K562 (cell line): ENCODE measurements around the gene MMP23B. TPM values are rescaled to one million over a fixed set of nuclear protein-coding genes. Genes with fewer than 3 reads are reported as not detected.

Source experiments
- CREB3L1 ChIP-seq: fragments of 450-650 bp; IDR thresholded peaks from 2 replicates; pipeline ENCODE4 v1.6.1; 2014; ENCODE audit warnings: low read depth, mild to moderate bottlenecking, moderate library complexity, borderline replicate concordance
- CUX1 ChIP-seq: fragments of 200-800 bp; sonication (Bioruptor generic); IDR thresholded peaks from 2 replicates; pipeline ENCODE4 v1.6.1; 2016; ENCODE audit warnings: missing genetic modification characterization, missing compliant biosample characterization
- KAT7 ChIP-seq: sonication (generic); formaldehyde crosslinking; IDR thresholded peaks from 2 replicates; pipeline ENCODE4 v1.8.0; 2022; ENCODE audit warnings: missing genetic modification reagents, mild to moderate bottlenecking, borderline replicate concordance
- MGA ChIP-seq: fragments of 450-650 bp; IDR thresholded peaks from 2 replicates; pipeline ENCODE4 v1.6.1; 2016; ENCODE audit warnings: mild to moderate bottlenecking, moderate library complexity
- MTA1 ChIP-seq: fragments of 450-650 bp; IDR thresholded peaks from 2 replicates; pipeline ENCODE4 v1.6.1; 2017; ENCODE audit warnings: borderline replicate concordance
- SMARCB1 ChIP-seq: IDR thresholded peaks from 2 replicates; pipeline ENCODE4 v1.6.1; 2011; ENCODE audit warnings: improper control_type of control experiment, low read depth; ENCODE audit not compliant: insufficient read length
- SRSF1 ChIP-seq: fragments of 200-400 bp; formaldehyde crosslinking; IDR thresholded peaks from 2 replicates; pipeline ENCODE4 v1.6.1; 2017; ENCODE audit warnings: mild to moderate bottlenecking, low read depth, low read length, moderate library complexity
- polyA plus RNA-seq, 8 experiments: library from polyadenylated mRNA; depleted of rRNA in 4 of 8; stranded (reverse) in 5 of 8; unstranded in 3 of 8; fragments of >200 nt; fragmentation: Nextera tagmentation in 2 of 8; fragmentation: Illumina TruSeq in 1 of 8; extraction: Ambion mirVana in 2 of 8; extraction: Trizol in 1 of 8; gene quantifications; 2 replicates each; pipeline versions ENCODE4 v1.2.1 to v1.2.3, GENCODE V29; 2011 to 2014; ENCODE audit warnings: inconsistent platforms in 1 of 8, missing spikeins in 1 of 8
- total RNA-seq, 7 experiments: library from RNA; depleted of rRNA in 6 of 7; stranded (reverse); fragments of >200 nt in 6 of 7; fragmentation: Illumina TruSeq in 2 of 7; extraction: Trizol in 2 of 7; gene quantifications; 2 replicates each; pipeline versions ENCODE4 v1.2.1 to v1.2.3, GENCODE V29; 2011 to 2021; ENCODE audit warnings: low replicate concordance in 1 of 7

Gene MMP23B
- total and polyA plus RNA-seq, 9 of the 15 experiments (the other 6 are each of a cell fraction or from before 2014, with no cell fraction given): 0.28 to 1.2 (median 0.41) TPM; not detected in 5

- TF ChIP-seq MGA (peak; percentile 48; the same call in 1 of the 2 replicates), SMARCB1 (no peak), KAT7 (CRISPR knock-in tag) (no peak), SRSF1 (no peak), CREB3L1 (peak; percentile 57; the same call in 1 of the 2 replicates), MTA1 (no peak), CUX1 (CRISPR knock-in tag) (no peak)
Observed at GRCh38 chr1:1599030-1599934, 32.7 kb upstream of the MMP23B start (continued).
